CD4-positive, alpha-beta T cell treated with Interleukin-21 for 1 hour (primary cell): Measurements from ENCODE around the gene PDE8A.

Experiments used
- DNase-seq: peaks from one replicate; pipeline ENCODE4 v3.0.0-alpha.2; 2020

The PDE8A gene, protein sequence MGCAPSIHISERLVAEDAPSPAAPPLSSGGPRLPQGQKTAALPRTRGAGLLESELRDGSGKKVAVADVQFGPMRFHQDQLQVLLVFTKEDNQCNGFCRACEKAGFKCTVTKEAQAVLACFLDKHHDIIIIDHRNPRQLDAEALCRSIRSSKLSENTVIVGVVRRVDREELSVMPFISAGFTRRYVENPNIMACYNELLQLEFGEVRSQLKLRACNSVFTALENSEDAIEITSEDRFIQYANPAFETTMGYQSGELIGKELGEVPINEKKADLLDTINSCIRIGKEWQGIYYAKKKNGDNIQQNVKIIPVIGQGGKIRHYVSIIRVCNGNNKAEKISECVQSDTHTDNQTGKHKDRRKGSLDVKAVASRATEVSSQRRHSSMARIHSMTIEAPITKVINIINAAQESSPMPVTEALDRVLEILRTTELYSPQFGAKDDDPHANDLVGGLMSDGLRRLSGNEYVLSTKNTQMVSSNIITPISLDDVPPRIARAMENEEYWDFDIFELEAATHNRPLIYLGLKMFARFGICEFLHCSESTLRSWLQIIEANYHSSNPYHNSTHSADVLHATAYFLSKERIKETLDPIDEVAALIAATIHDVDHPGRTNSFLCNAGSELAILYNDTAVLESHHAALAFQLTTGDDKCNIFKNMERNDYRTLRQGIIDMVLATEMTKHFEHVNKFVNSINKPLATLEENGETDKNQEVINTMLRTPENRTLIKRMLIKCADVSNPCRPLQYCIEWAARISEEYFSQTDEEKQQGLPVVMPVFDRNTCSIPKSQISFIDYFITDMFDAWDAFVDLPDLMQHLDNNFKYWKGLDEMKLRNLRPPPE

DNA sequence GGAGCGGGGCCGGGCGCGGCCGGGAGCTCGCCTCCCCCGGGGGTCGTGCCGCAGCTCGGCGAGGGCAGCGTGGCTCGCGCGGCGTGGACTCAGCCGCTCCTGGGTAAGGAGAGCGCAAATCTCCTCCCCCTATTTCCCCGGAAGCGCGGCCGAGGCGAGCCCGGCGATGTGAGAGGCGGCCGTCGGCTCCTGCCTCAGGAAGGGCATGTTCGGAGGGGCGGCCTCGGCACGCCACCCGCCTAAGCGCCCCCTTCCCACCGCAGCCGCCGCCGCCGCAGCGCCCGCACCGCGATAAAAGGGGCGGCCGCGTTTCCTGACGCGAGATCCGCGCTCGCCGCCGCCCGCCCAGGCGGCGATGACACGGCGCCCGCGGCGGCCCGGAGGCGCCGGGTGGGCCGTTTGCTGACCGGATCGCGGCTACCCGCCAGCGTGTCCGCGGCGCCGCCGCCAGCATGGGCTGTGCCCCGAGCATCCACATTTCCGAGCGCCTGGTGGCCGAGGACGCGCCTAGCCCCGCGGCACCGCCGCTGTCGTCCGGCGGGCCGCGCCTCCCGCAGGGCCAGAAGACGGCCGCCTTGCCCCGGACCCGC, at the start of gene PDE8A:
TSS of gene PDE8A (plus strand) at position 146 of the 590 bp plus-strand sequence. CDS start at position 453, 307 bp downstream.
- peak; percentile 66 for DNase-seq

DNA sequence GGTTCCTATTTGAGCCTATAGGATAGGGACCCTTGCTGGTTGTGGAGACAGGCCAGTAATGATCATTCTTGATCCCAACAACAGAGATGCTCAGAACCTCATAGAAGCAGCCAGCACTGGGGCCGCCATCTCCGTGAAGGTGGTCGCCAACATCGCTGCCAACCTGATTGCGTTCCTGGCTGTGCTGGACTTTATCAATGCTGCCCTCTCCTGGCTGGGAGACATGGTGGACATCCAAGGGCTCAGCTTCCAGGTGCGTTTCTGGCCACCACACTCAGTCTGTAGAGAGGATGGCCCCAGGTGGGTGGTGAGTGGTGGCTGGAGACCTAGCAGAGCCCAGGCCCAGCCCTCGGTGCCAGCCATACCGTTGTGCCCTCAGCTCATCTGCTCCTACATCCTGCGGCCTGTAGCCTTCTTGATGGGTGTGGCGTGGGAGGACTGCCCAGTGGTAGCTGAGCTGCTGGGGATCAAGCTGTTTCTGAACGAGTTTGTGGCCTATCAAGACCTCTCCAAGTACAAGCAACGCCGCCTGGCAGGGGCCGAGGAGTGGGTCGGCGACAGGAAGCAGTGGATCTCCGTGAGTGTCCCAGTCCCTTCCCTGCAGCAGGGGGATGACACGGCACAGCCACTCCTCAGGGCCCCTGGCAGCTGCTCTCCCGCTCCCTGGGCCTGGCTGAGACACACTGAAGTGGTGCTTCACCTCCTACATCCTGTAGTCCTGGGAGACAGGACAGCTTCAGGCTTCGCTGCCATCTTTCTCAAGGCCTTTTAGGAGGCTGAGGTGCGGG, 46.5 kb upstream of the PDE8A start:
- no peak for DNase-seq

DNA sequence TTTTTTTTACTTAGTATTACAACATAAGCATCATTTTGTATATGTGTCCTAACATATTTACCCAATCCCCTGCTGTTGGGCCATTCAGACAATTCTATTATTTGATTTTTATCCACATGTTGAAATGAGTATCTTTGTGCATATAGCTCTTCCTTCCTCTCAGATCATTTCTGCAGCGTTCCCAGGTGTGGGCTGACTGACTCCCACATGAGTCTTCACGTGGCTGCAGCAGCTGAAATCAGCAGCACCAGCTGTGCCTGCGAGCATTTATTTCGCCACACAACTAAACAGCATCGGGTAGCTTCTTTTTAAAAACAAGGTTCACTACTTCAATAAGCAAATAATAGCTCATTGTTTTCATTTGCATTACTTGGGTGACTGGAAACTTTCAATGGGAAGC, 44.5 kb upstream of the PDE8A start:
- no peak for DNase-seq

DNA sequence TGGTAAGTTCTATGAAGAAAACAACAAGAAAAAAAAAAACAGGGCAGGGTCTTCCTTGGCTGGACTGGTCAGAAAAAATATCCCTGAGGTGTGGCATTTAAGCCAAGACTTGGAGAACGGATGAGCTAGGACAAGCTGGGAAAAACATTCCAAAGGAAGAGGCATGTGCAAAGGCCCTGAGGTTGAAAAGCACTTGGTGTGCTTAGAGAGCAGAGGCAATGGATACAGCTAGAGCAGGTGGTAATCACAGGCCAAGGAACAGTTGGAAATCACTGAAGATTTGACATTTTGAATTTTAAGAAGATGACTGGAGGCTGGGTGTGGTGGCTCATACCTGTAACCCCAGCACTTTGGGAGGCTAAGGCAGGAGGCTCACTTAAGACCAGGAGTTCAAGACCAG, 42.9 kb upstream of the PDE8A start:
- no peak for DNase-seq

DNA sequence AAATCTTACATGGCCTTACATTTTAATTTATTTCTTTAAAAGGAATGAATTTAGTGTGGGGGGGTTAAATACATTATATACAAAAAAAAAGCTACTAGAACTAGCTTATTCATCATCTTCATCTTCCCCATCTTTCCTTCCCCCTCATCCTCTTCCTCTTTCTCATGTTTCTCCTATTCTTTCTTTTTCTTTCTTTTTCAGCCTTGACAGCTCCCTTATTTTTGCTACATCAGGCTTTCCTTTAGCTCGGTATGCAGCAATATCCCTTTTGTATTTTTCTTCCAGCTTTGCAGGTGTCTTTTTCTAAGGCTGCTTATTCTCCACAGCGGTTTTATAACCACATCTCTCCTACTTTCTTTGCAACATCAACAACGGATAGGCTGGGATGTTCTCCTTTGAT, 41.3 kb upstream of the PDE8A start:
- DNase-seq: no peak

DNA sequence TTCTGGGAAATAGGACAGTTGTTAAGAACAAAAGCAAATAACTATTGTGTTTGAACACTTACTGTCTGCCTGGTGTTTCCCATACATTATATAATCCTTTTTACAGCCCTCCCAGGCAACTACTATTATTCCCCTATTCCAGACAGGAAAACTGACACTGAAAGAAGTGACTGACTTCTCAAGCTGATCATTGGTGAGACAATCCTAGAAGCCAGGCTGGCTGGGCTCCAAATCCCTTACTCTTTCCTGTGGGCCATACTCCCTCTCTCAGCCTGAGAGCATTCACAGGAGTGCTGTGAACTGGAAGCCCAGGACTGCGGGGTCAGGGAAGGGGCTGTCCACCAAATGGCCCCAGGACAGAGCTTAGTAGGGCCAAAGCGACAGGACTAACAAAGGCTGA, 39.2 kb upstream of the PDE8A start:
- DNase-seq: no peak

DNA sequence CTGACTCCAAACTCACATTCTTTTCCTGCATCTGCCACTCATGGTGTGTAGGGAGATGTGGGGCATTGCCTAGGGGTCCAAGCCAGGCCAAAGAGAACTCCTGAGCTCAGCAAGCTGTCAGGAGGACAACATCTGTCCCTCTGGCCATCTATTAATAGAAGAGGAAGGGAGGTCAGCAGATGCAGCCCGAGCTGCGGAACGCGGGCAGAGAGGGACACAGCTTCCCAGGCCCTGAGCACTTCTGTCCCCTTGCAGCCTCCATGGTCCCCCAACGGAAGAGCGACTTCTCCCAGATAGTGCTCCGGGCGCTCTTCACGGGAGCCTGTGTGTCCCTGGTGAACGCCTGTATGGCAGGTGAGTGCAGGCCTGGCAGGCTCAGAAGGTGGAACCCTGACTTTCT, 37.3 kb upstream of the PDE8A start:
- no peak for DNase-seq

DNA sequence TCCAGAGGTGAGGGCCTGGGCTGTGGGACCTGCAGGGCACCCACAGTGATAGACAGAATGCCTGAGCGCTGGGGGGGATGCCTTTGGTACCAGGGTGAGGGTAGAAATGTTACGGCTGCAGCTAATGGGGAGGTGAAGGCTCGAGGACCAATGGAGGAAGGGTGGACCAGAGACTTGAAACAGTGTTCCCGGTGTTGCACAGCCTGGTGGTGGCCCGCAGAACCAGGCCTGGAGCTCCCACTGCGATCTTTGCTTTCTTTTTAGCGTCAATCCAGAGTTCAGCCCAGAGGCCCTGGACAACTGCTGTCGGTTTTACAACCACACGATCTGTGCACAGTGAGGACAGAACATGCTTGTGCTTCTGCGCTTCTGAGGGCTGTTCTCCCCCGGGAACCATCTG, 36.8 kb upstream of the PDE8A start:
- no peak for DNase-seq

DNA sequence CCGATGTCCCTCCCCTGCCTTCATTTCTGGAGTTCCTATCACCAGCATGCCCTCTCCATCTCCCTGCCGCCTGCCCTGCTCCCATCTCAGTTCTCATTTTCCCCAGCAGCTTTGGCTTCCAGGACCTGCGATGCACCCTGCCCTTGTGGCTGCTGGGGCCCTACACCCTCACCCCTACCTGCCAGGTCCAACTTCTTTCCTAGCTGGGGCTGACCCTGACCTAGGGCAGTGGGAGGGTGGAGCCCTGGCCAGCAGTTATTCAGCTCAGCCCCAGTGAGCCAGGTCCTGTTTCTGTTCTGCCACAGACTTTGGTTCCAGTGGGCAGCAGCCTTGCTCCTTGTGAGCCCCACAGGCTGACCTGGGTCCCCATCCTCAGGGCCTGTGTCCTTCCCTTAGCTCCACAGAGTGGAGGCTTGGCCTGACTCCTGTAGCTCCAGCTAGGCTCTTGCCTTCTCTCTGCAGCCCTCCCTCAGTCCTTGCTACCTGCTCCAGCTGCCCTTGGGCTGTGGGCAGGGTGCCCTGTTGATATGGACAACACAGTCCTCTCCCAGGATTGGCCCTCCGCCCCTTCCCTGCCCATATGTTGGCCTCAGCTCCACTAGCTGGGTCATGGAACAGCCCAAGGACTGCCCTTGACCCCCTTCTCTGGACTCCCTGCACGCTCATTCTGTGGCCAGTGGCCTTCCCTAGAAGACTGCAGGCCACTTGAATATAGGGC, 34.7 kb upstream of the PDE8A start:
- no peak for DNase-seq

DNA sequence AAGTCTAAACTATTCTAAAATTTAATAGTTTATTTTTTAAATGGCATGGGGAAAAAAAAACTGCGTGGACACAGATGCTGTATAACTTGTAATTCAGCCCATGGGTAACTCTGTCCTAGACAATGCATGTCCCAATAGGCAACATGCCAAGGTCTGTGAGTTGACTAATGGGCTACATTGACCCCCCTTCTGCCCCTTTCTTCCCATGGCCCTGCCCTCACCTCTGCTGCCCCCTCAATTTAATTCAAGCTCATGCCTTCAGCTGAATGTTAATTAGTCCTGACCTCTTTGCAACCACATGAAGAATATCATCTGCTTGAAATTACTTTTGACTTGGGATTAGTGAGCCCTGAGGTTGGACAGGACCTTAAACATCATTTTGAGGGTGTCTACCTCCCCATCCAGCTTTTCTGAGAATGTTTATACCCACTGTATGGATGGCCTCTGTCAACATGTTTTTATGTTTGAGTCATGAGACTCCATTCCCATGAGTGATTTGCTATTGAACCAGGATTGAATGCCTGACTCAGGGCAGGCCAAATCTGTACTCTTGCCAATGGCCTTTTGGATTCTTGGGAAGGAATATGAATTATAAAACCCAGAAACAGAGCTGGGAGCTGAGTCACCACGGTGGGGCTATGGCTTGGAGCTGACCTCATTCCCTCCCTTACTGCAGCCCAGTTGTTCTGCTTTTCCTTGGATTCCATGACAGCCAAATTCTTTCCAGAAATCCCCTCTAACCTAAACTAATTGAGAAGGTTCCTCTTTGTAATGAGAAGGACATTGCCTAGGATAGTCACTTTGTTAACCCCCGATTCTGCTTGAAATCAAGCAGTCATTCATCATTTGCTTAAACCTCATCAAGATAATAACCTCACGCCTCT, 33.5 kb upstream of the PDE8A start:
- no peak for DNase-seq

DNA sequence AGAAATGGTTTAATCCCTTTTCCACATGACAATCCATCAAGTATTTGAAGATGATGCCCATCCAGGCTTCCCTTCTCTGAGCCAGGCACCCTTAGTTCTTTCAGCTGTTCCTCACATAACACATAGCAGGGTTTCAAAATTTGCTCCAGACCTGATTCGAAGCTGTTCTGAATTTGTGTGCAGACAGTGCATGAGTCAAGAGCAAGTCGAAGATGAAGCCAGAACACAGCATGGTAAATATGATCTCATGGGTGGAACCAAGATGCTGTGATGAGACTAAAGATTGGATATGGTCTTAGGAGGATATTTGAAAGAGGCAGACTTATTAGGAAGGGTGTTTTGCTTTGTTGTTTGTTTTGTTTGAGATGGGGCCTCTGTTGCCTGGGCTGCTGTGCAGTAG, 32.6 kb upstream of the PDE8A start:
- no peak for DNase-seq

DNA sequence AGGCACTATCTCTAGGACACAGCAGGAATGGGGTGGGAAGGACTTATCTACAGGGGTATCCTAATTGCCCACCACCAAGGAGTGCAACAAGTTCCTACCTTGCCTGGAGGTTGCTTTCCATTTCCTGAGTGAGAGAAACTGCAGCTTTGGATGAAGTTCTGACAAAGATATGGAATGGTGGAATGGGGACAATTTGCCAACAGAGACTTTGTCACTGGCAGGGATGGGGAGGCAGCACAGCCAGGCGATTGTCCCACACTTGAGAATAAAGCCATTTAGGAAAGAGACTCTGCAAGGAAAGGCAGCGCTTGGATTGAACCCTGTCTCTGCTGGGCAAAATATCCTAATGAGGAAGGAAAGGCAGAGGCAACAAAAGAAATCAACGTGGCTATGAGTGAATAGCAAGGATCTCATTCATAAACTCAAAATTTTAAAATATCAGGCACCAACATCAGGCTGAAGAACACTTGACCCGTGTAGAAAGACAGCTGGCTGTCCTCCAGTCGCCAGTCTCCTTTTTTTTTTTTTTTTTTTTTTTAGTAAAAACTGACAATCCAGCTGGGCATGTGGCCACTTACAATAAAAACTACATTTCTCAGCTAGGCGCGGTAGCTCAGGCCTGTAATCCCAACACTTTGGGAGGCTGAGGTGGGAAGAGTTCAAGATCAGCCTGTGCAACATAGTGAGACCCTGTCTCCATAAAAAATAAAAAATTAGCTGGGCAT, 31.6 kb upstream of the PDE8A start:
- DNase-seq: no peak

DNA sequence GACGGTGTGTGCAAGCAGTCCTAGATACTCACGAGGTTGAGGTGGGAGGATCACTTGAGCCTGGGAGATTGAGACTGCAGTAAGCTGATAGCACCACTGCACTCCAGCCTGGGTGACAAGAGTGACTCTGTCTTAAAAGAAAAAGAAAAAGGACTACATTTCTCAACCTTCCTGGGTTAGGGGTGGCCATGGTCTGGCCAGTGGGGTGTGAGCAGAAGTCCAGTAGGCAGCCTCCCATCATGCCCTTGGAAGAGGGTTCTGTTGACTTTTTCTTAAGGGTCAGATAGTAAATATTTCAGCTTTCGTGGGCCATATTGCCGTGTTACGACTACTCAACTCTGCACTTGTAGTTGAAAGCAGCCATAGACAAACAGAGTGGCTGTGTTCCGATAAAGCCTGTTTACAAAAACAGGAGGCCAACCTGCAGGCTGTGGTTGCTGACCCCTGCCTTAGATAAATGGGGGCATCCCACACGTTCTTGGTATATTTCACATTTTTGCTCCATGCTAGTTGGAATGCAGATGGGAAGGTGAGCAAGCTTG, 31.0 kb upstream of the PDE8A start:
- no peak for DNase-seq

DNA sequence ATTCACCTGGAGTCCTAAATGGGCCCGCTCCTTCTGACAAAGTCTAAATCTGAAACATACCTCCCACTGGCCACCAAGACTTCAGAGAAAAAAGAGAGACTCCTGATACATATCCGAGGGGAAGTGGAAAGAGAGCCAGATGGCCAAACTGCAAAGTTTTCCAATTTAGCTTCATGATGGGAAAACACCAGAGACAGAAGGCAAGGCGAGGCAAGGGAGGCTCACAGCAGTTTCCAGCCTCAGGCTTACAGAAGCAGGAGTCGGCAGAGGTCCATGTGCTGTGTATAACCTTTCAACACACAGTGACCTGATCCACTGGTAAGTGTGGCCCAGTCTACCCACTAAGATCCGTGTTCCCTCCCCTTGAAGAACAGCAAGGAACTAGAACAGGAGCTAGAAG, 29.9 kb upstream of the PDE8A start:
- no peak for DNase-seq

DNA sequence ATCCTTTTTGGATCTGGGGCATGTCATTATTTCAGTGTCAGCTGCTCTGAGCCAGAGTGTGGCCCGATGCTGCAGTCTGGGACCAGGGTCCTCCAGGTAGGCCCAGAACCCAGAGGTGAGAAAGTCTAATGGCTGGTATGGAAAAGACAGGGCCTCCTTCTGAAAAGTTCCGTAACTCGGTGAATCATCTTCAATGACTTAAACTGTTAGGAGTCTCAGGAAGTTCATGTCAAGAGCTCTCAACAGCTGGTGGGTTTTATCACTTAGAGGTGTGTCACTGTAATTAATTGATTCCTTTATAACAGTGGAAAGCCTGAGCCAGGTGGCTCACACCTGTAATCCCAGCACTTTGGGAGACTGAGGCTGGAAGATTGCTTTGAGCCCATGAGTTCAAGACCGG, 28.5 kb upstream of the PDE8A start:
- no peak for DNase-seq

DNA sequence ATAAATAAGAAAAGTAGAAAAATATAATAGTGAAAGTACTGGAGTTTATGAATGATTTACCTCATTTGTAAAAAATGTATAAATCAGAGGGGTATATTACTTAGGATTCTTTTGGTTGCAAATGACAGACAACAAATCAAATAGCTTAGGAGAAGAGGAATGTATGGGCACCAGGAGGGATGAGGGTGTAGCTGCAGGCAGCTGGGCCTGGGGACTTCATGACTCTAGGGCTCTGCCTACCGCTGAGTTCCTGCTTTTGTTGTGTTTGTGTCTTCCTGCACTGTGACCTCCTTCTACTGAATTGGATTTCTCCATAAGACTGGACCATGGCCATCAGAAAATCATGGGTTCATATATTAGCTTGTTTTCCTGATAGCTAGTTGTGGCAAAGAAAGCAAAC, 27.9 kb upstream of the PDE8A start:
- no peak for DNase-seq

DNA sequence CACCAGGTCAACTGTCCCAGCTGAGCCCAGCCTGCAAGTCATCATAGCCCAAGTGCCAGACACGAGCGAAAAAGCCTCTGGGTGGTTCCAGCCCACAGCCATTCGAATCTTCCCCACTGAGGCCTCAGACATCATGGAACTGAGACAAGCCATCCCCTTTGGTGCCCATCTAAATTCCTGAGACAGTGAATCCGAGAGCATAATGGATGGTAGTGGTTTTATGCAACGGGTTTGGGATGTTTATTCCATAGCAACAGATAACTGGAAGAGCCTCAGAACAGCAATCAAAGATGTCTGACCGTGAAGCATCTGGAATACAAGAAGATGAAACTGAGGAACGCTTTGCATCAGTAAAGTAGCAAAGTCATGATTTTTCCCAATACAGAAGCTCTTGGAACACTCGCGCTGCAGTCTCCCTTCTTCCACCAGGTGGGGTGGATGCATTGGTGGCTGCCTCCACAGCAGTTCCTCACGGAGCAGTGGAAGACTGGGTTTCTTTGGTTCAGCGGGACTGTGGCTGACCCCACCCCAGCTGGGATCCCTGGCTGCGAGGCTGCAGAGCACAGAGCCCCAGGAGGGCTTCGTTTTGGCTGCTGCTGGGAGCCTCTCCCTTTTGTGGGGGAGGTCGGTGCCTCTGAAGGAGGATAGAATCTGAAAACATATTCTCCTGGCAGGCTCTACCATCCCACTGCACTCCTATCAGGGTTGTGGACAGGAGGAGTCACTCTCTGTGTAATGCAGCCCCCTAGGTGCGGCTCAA, 26.4 kb upstream of the PDE8A start:
- DNase-seq: peak; percentile 45

DNA sequence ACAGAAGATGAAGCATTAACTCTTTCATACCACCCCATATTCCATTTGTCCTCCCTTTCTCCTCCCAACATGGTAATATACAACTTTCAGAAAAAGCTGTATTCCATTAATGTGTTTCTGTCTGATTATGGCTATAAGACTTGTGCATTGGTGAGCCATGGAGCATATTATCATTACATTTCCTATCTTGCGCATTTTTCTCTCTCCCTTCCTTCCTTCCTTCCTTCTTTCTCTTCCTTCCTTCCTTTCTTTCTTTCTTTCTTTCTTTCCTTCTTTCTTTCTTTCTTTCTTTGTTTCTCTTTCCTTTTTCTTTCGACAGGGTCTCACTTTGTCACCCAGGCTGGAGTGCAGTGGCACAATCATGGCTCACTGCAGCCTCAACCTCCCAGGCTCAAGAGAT, 25.5 kb upstream of the PDE8A start:
- DNase-seq: no peak

DNA sequence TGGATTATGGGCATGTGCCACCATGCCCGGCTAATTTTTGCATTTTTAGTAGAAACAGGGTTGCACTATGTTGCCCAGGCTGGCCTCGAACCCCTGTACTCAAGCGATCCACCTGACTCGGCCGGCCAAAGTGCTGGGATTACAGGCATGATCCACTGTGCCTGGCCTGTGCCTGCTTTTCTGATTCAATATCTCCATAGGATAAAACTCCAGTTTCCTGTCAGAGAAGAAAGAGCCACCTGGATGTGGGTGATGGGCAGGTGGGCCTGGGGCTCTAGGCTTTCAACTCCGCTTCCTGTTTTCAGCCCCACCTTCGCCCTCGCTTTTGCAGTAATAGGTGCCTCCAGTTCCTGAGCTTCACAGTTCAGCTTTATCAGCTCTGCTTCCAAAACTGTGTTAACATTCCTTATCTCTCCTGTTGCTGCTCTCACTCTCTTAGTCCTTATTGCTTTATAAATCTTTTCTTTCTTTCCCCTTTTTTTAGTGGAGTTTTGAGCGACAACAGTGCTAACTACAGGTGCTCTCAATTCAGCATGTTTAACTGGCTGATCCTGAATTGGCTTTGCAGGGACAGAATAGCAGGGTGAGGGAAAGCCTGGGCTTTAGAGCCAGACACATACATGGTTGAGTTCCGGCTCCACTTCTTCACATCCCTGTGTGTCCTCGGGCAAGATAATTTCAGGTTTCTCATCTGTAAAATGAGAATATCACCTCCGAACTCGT, 21.1 kb upstream of the PDE8A start:
- no peak for DNase-seq
